ENCODE data around the gene KLF9. TPM values are rescaled to one million over a fixed set of nuclear protein-coding genes. Genes with fewer than 3 reads are reported as not detected.

KLF9 gene
- total and polyA plus RNA-seq, 2 donors (not counting 3 experiments of a cell fraction or from before 2014, with no cell fraction given), result 7.3 to 17.2 TPM

GRCh38 chr9:70403166-70403565 lies 11.3 kb downstream of the KLF9 start:
- intact Hi-C loops (cut with micrococcal nuclease), result no loop called here
- Histone ChIP-seq H3K9me3 (replicated peaks; ENCODE audit: control insufficient read depth, insufficient read depth, low read length) (no peaks in the 10 kb centered on the region), H3K79me2 (ENCODE audit: control insufficient read depth, insufficient read depth, low read length) (peaks cover 93% of the 10 kb centered on the region), H3K27me3 (ENCODE audit: control insufficient read depth in 2 of 2, insufficient read depth in 2 of 2, low read length in 2 of 2) (no peaks in the 10 kb centered on the region), H3K9me1 (replicated peaks; ENCODE audit: control insufficient read depth, extremely low read depth, insufficient read depth, low read length) (no peaks in the 10 kb centered on the region), H3K4me1 (ENCODE audit: control insufficient read depth, extremely low read depth, insufficient read depth, low read length) (peaks cover 15% of the 10 kb centered on the region), H3K36me3 (ENCODE audit: control insufficient read depth in 2 of 2, extremely low read depth in 1 of 2, insufficient read depth in 2 of 2, low read length in 2 of 2) (no peaks in the 10 kb centered on the region), H3K9ac (replicated peaks; ENCODE audit: extremely low read depth, insufficient read depth, low read length) (no peak overlapping the region), H3K27ac (ENCODE audit: insufficient read depth, low read depth, low read length) (no peak overlapping the region), H4K20me1 (replicated peaks; ENCODE audit: control insufficient read depth, extremely low read depth, insufficient read depth, low read length) (no peaks in the 10 kb centered on the region), H3K4me3 (replicated peaks in 1 of 3; ENCODE audit: insufficient read depth in 1 of 3, low read depth in 1 of 3, low read length in 3 of 3) (no peak overlapping the region), H2AFZ (ENCODE audit: low read depth, low read length) (no peak overlapping the region), H3K4me2 (ENCODE audit: insufficient read depth, low read length) (no peak overlapping the region)
- ChIA-PET CTCF (interaction anchor here (0.8 to 2.8 kb wide), 4 partner anchors 10 to 199 kb away, joined by 3 to 13 read pairs (median 10); no protein-coding TSS in a partner anchor), POLR2A (no interaction called here)
- dilution Hi-C loops (cut with MboI; ENCODE audit: extremely low pct_ligation_motif_present, low sequenced_read_pairs), result no loop called here
- no peak for TF ChIP-seq MYC (IDR thresholded peaks at IDR 0.05; ENCODE audit: low read depth, low read length)
- TF ChIP-seq, protein P1, sequence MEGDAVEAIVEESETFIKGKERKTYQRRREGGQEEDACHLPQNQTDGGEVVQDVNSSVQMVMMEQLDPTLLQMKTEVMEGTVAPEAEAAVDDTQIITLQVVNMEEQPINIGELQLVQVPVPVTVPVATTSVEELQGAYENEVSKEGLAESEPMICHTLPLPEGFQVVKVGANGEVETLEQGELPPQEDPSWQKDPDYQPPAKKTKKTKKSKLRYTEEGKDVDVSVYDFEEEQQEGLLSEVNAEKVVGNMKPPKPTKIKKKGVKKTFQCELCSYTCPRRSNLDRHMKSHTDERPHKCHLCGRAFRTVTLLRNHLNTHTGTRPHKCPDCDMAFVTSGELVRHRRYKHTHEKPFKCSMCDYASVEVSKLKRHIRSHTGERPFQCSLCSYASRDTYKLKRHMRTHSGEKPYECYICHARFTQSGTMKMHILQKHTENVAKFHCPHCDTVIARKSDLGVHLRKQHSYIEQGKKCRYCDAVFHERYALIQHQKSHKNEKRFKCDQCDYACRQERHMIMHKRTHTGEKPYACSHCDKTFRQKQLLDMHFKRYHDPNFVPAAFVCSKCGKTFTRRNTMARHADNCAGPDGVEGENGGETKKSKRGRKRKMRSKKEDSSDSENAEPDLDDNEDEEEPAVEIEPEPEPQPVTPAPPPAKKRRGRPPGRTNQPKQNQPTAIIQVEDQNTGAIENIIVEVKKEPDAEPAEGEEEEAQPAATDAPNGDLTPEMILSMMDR (IDR thresholded peaks at IDR 0.05; ENCODE audit: extremely low read depth in 1 of 2, insufficient read depth in 1 of 2, low read depth in 1 of 2, low read length in 2 of 2), result no peak
- no peak for TF ChIP-seq EZH2 (IDR thresholded peaks at IDR 0.05; ENCODE audit: borderline replicate concordance, low read depth, low read length, severe bottlenecking)
- TF ChIP-seq GATA2 (IDR thresholded peaks at IDR 0.05; ENCODE audit: insufficient read depth, insufficient read length, low read depth, low read length), result no peak
- no peak for TF ChIP-seq JUN (IDR thresholded peaks at IDR 0.05; ENCODE audit: borderline replicate concordance, insufficient read depth, insufficient read length, low read depth)
- TF ChIP-seq, protein P2, sequence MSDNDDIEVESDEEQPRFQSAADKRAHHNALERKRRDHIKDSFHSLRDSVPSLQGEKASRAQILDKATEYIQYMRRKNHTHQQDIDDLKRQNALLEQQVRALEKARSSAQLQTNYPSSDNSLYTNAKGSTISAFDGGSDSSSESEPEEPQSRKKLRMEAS (IDR thresholded peaks at IDR 0.05; ENCODE audit: insufficient read depth, insufficient read length), result no peak
- no peak for TF ChIP-seq FOS (IDR thresholded peaks at IDR 0.05; ENCODE audit: borderline replicate concordance, insufficient read depth, low read length)
- TF ChIP-seq POLR2AphosphoS5 (IDR thresholded peaks at IDR 0.05; ENCODE audit: insufficient read depth, low read depth, low read length), result no peak
- no peak for TF ChIP-seq POLR2A (IDR thresholded peaks at IDR 0.05; ENCODE audit: low read depth, low read length)
- BruUV-seq (replicated peaks), result no TSS peak
- peak; percentile 26 for DNase-seq (ENCODE audit: low read depth, low spot score)
- FAIRE-seq, result no peak
